Measurements from ENCODE around the gene ANKFN1.

DNA sequence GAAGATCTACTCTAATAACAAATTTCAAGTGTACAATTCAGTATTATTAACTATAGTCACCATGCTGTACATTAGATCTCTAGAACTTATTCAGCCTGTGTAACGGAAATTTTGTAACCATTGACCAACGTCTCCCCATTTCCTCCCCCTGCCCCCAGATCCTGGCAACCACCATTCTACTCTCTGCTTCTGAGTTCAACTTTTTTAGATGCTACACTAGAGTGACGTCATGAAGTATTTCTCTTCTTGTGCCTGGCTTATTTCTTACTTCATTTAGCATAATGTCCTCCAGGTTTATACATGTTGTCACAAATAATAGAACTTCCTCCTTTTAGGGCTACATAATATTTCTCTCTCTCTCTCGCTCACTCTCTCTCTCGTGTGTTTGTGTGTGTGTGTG, 157.5 kb downstream of the ANKFN1 start:
- TF ChIP-seq EZH2 (optimal IDR thresholded peaks at IDR 0.05; ENCODE audit: low read depth, low read length) (no peak), CTCF (IDR thresholded peaks at IDR 0.05; ENCODE audit: low read length) (no peak)

Data from MM.1S (cell line).